ENCODE measurements around the gene TOP2A. TPM values are rescaled to one million over a fixed set of nuclear protein-coding genes. Genes with fewer than 3 reads are reported as not detected.

Gene TOP2A
- total RNA-seq, 1 experiment from 2014 or later: 230 TPM

DNA sequence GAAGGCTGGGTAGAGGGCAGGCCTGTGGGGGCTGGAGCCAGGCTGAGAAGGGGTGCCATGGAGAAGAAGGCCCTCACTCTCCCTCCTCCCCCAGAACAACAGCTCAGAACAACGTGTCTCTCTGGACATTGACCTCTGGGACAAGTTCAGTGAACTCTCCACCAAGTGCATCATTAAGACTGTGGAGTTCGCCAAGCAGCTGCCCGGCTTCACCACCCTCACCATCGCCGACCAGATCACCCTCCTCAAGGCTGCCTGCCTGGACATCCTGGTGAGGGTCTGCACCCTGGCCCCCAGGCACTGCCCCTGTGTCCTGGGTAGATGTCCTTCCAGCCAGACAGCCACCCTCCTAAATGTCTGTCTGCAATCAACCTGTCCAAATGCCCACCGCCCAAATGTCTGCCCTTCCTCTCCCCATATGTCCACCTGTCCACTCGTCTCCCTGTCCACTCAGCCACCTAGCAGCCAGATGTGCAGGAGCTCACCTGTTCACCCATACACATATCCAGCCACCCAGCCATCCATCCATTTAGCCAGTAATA, 65.4 kb downstream of the TOP2A start:
- H3K36me3 Mint-ChIP-seq (ENCODE audit: insufficient read depth in 1 of 3, low read depth in 3 of 3): peaks cover 20 to 33% (median 31%) of the 10 kb centered on the region in 3 experiments
- no peak overlapping the region for H3K18ac ChIP-seq (ENCODE audit: insufficient read length, low read depth, low read length)
- no peaks in the 10 kb centered on the region for H3K9me3 Mint-ChIP-seq
- no peak for DNase-seq
- H4K20me1 ChIP-seq (ENCODE audit: control insufficient read depth, insufficient read depth, insufficient read length): no peaks in the 10 kb centered on the region
- H3K4ac ChIP-seq (ENCODE audit: low read depth, low read length): no peak overlapping the region
- no peaks in the 10 kb centered on the region for H3K9me3 ChIP-seq (ENCODE audit: control insufficient read depth, low read depth, low read length)
- no peak overlapping the region for H4K5ac ChIP-seq (ENCODE audit: insufficient read length, low read depth, low read length)
- H2AK5ac ChIP-seq (ENCODE audit: insufficient read length, low read length): no peak overlapping the region
- H2BK120ac ChIP-seq (ENCODE audit: low read depth, low read length, poor library complexity, severe bottlenecking): no peak overlapping the region
- no peaks in the 10 kb centered on the region for H3K79me1 ChIP-seq (ENCODE audit: insufficient read depth, low read depth, low read length, poor library complexity, severe bottlenecking)
- no peaks in the 10 kb centered on the region for H3K23me2 ChIP-seq (ENCODE audit: insufficient read length, low read depth, low read length, poor library complexity, severe bottlenecking)
- no peak overlapping the region for H3K9ac ChIP-seq (ENCODE audit: extremely low read depth, insufficient read length, low read length)
- no peaks in the 10 kb centered on the region for H3K79me2 ChIP-seq (ENCODE audit: insufficient read depth, low read length)
- no peak overlapping the region for H3K56ac ChIP-seq (ENCODE audit: insufficient read length, low read depth, low read length)
- no peak overlapping the region for H3T11ph ChIP-seq (ENCODE audit: low read length)
- H2BK20ac ChIP-seq (ENCODE audit: low read depth, low read length, poor library complexity, severe bottlenecking): no peak overlapping the region
- WGBS (ENCODE audit: extremely low coverage, insufficient read length, low lambda C conversion rate): no CpG with 5 or more reads among the region's 7 CpGs
- peaks cover 54 to 61% of the 10 kb centered on the region in 2 experiments for H3K4me1 Mint-ChIP-seq
- H3K27me3 Mint-ChIP-seq (ENCODE audit: low read depth): peaks cover 50% of the 10 kb centered on the region
- H3K4me1 ChIP-seq (ENCODE audit: insufficient read depth, low read length): no peaks in the 10 kb centered on the region; the same call in 1 of the 2 replicates
- no peak overlapping the region for H4K8ac ChIP-seq (replicated peaks; ENCODE audit: insufficient read length, low read depth, low read length)
- H3K4me2 ChIP-seq (ENCODE audit: insufficient read depth, insufficient read length, low read length): no peak overlapping the region
- H3K27ac Mint-ChIP-seq: no peak overlapping the region
- no peak overlapping the region for H3K23ac ChIP-seq (ENCODE audit: insufficient read length, low read depth, low read length)
- H3K27ac ChIP-seq (ENCODE audit: insufficient read length, low read depth, low read length): no peak overlapping the region
- no peak overlapping the region for H2BK5ac ChIP-seq (ENCODE audit: insufficient read length, low read length)
- no peaks in the 10 kb centered on the region; the same call in 1 of the 2 replicates for H3K27me3 ChIP-seq (ENCODE audit: insufficient read depth, low read length)
- peak overlapping the region in 1 of 2 experiments; percentile 3; a peak in 2 of 5 replicates for H3K4me3 Mint-ChIP-seq
- no peak overlapping the region for H3K14ac ChIP-seq (ENCODE audit: insufficient read depth, low read length)
- H4K91ac ChIP-seq (ENCODE audit: insufficient read length, low read depth, low read length): no peak overlapping the region
- no peak overlapping the region for H2BK12ac ChIP-seq (ENCODE audit: insufficient read length, low read depth, low read length)
- TF ChIP-seq, protein P1, sequence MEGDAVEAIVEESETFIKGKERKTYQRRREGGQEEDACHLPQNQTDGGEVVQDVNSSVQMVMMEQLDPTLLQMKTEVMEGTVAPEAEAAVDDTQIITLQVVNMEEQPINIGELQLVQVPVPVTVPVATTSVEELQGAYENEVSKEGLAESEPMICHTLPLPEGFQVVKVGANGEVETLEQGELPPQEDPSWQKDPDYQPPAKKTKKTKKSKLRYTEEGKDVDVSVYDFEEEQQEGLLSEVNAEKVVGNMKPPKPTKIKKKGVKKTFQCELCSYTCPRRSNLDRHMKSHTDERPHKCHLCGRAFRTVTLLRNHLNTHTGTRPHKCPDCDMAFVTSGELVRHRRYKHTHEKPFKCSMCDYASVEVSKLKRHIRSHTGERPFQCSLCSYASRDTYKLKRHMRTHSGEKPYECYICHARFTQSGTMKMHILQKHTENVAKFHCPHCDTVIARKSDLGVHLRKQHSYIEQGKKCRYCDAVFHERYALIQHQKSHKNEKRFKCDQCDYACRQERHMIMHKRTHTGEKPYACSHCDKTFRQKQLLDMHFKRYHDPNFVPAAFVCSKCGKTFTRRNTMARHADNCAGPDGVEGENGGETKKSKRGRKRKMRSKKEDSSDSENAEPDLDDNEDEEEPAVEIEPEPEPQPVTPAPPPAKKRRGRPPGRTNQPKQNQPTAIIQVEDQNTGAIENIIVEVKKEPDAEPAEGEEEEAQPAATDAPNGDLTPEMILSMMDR (conservative IDR thresholded peaks at IDR 0.05): no peak
- H2AFZ ChIP-seq (ENCODE audit: low read length): no peak overlapping the region
- no peak overlapping the region for H2BK15ac ChIP-seq (ENCODE audit: low read depth, low read length)
